CD4-positive, alpha-beta T cell treated with Interleukin-6 at 100 ng/mL for 8 hours (primary cell): Measurements from ENCODE around the gene MYH9.
A peak's percentile ranks its signal among the peaks of the same experiment; 100 is the strongest.

Experiments
- DNase-seq: peaks from one replicate; pipeline ENCODE4 v3.0.0-alpha.2; 2020; ENCODE audit warnings: mixed read lengths, low spot score

The MYH9 gene

GRCh38 chr22:36246718-36247117, 141.0 kb downstream of the MYH9 start:
- DNase-seq, result no peak

- no peak for DNase-seq
Observed at GRCh38 chr22:36245805-36246356, 141.9 kb downstream of the MYH9 start.

GRCh38 chr22:36244522-36245391, 143.0 kb downstream of the MYH9 start:
- DNase-seq, result no peak

- DNase-seq, result no peak
Observed at GRCh38 chr22:36243986-36244385, 143.8 kb downstream of the MYH9 start.

- DNase-seq, result peak; percentile 88
Observed at GRCh38 chr22:36239401-36240171, 148.2 kb downstream of the MYH9 start, which contains the start of gene APOL2. Gene APOL2, minus strand, starts transcription at chr22:36239527. Its CDS starts 6,365 bp downstream, at chr22:36233162.

- no peak for DNase-seq
Observed at GRCh38 chr22:36239150-36239400, 148.7 kb downstream of the MYH9 start.

GRCh38 chr22:36238373-36239149, 149.2 kb downstream of the MYH9 start:
- no peak for DNase-seq

- no peak for DNase-seq
Observed at GRCh38 chr22:36237462-36238372, 150.1 kb downstream of the MYH9 start.

GRCh38 chr22:36236388-36237319, 151.1 kb downstream of the MYH9 start:
- no peak for DNase-seq

GRCh38 chr22:36235585-36235984, 152.2 kb downstream of the MYH9 start:
- DNase-seq, result no peak

GRCh38 chr22:36234919-36235318, 152.8 kb downstream of the MYH9 start:
- DNase-seq, result no peak

GRCh38 chr22:36234213-36234612, 153.6 kb downstream of the MYH9 start:
- DNase-seq, result no peak

- DNase-seq, result no peak
Observed at GRCh38 chr22:36233796-36234195, 154.0 kb downstream of the MYH9 start.

GRCh38 chr22:36232715-36233401, 154.9 kb downstream of the MYH9 start:
- no peak for DNase-seq
